Calu3 (cell line): ENCODE results near the gene NELFA. TPM values are rescaled to one million over a fixed set of nuclear protein-coding genes. Genes with fewer than 3 reads are reported as not detected.

Experiments
- BruUV-seq: library from RNA; stranded (reverse); fragments of 400-500 nt; replicated peaks from 2 replicates; lab custom pipeline; 2021; lab: Mats Ljungman, UMichigan
- CTCF ChIA-PET: fragments of 300-600 bp; sonication (Branson Sonifier 250); formaldehyde crosslinking; loops from one replicate; lab custom pipeline; 2022; ENCODE audit warnings: antibody characterized with exemption; lab: Charles Lee
- DNase-seq: peaks from one replicate; pipeline ENCODE4 v3.0.0; 2022
- H3K27ac Mint-ChIP-seq: one replicate; pipeline ENCODE4 v1.8.0; 2022; ENCODE audit warnings: mixed read lengths; ENCODE audit not compliant: unreplicated experiment
- H3K27me3 Mint-ChIP-seq: one replicate; pipeline ENCODE4 v1.8.0; 2022; ENCODE audit warnings: mixed read lengths; ENCODE audit not compliant: unreplicated experiment
- H3K36me3 Mint-ChIP-seq: one replicate; pipeline ENCODE4 v1.8.0; 2022; ENCODE audit warnings: mild to moderate bottlenecking, moderate library complexity, mixed read lengths; ENCODE audit not compliant: insufficient read depth, unreplicated experiment
- H3K4me1 Mint-ChIP-seq: one replicate; pipeline ENCODE4 v1.8.0; 2022; ENCODE audit warnings: mild to moderate bottlenecking, low read depth, mixed read lengths; ENCODE audit not compliant: unreplicated experiment
- H3K4me3 Mint-ChIP-seq: one replicate; pipeline ENCODE4 v1.8.0; 2022; ENCODE audit warnings: mild to moderate bottlenecking, low read depth, moderate library complexity, mixed read lengths; ENCODE audit not compliant: unreplicated experiment
- H3K9me3 Mint-ChIP-seq: one replicate; pipeline ENCODE4 v1.8.0; 2022; ENCODE audit warnings: low read depth, mixed read lengths; ENCODE audit not compliant: unreplicated experiment
- CTCF ChIP-seq: fragments of 200-600 bp; IDR thresholded peaks from one replicate; pipeline ENCODE4 v1.8.0; 2022; ENCODE audit warnings: antibody characterized with exemption; ENCODE audit not compliant: unreplicated experiment
- intact Hi-C: fragments of 100-400 bp; cut with micrococcal nuclease; formaldehyde crosslinking; loops from one replicate; pipeline ENCODE4 v1.10.0; 2022; ENCODE audit not compliant: unreplicated experiment
- total RNA-seq: library from RNA; stranded (reverse); gene quantifications from 2 replicates; pipeline ENCODE4 v1.2.3, GENCODE V29; 2022

NELFA gene
- total RNA-seq, 1 experiment from 2014 or later = 29.9 TPM

GRCh38 chr4:2047031-2047660, 38.4 kb upstream of the NELFA start:
- intact Hi-C loops = no loop called here
- no peak overlapping the region for H3K27ac Mint-ChIP-seq
- CTCF ChIA-PET = no interaction called here
- H3K9me3 Mint-ChIP-seq = no peaks in the 10 kb centered on the region
- no peaks in the 10 kb centered on the region for H3K4me1 Mint-ChIP-seq
- peaks cover 9% of the 10 kb centered on the region for H3K36me3 Mint-ChIP-seq
- TF ChIP-seq CTCF = no peak
- no peak for DNase-seq
- no peak overlapping the region for H3K4me3 Mint-ChIP-seq
- BruUV-seq = no TSS peak
- no peaks in the 10 kb centered on the region for H3K27me3 Mint-ChIP-seq

GRCh38 chr4:2046031-2046961, 37.5 kb upstream of the NELFA start:
- Mint-ChIP-seq H3K27ac (no peak overlapping the region), H3K4me1 (no peaks in the 10 kb centered on the region), H3K27me3 (no peaks in the 10 kb centered on the region), H3K36me3 (peaks cover 16% of the 10 kb centered on the region), H3K9me3 (no peaks in the 10 kb centered on the region), H3K4me3 (no peak overlapping the region)
- no TSS peak for BruUV-seq
- CTCF ChIA-PET = no interaction called here
- intact Hi-C loops = no loop called here
- no peak for TF ChIP-seq CTCF
- DNase-seq = no peak

GRCh38 chr4:2045518-2045951, 36.8 kb upstream of the NELFA start:
- DNase-seq = no peak
- Mint-ChIP-seq H3K27me3 (no peaks in the 10 kb centered on the region), H3K4me3 (no peak overlapping the region), H3K9me3 (no peaks in the 10 kb centered on the region), H3K27ac (no peak overlapping the region), H3K36me3 (peaks cover 19% of the 10 kb centered on the region), H3K4me1 (no peaks in the 10 kb centered on the region)
- no peak for TF ChIP-seq CTCF
- no TSS peak for BruUV-seq
- CTCF ChIA-PET = no interaction called here
- intact Hi-C loops = no loop called here

- CTCF ChIA-PET = no interaction called here
- no peak overlapping the region for H3K27ac Mint-ChIP-seq
- BruUV-seq = no TSS peak
These were observed 36.1 kb upstream of the NELFA start for GRCh38 chr4:2044542-2045517.

More at GRCh38 chr4:2044542-2045517, 36.1 kb upstream of the NELFA start:
- Mint-ChIP-seq H3K4me3 (no peak overlapping the region), H3K27me3 (no peaks in the 10 kb centered on the region), H3K4me1 (no peaks in the 10 kb centered on the region), H3K36me3 (peaks cover 21% of the 10 kb centered on the region), H3K9me3 (no peaks in the 10 kb centered on the region)
- no peak for TF ChIP-seq CTCF
- intact Hi-C loops = no loop called here
- no peak for DNase-seq
